Measurements from ENCODE around the gene FLACC1.
"Not testable (repeated sequence)": the region's sequence is repeated elsewhere in the genome, so short reads cannot be mapped to it uniquely, and the experiment has no call there.

The FLACC1 gene

DNA sequence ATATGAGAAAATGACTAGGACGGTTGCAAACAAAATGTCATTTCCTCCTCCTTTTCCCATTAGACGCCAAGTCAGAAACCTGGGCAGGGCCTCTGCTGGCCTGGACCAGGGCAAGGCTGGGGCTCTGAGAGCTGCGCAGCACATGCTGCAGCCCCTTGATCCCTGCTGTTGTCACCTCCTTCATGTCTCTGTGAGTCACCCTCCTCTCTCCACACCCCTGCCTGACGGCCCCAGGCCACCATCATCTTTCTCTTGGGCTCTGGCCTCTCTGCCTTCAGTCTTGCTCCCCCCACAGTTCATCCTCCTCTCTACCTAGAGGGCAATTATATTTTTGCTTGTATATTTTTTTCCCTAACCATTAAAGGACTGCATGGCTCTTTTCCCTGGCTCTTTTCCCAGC is 10.0 kb downstream of the FLACC1 start:
- no peak for DNase-seq

DNA sequence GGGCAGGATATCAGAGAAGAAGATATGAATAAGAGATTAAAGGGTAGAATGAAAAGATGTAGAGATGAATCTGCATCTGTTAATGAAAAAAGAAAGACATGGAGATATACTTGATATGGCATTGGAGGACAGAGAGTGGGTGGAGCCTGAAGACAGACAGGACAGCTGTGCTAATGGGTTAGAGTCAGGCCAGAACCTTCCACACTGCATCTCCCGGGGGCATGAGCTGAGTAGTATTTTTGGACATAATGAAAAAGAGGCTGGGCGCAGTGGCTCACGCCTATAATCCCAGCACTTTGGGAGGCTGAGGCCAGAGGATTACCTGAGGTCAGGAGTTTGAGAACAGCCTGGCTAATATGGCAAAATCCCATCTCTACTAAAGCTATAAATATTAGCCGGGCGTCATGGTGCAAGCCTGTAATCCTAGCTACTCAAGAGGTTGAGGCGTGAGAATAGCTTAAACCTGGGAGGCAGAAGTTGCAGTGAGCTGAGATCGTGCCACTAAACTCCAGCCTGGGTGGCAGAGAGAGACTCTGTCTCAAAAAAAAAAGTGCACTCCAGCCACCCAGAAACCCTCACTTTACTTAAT is 11.4 kb downstream of the FLACC1 start:
- no peak for DNase-seq

DNA sequence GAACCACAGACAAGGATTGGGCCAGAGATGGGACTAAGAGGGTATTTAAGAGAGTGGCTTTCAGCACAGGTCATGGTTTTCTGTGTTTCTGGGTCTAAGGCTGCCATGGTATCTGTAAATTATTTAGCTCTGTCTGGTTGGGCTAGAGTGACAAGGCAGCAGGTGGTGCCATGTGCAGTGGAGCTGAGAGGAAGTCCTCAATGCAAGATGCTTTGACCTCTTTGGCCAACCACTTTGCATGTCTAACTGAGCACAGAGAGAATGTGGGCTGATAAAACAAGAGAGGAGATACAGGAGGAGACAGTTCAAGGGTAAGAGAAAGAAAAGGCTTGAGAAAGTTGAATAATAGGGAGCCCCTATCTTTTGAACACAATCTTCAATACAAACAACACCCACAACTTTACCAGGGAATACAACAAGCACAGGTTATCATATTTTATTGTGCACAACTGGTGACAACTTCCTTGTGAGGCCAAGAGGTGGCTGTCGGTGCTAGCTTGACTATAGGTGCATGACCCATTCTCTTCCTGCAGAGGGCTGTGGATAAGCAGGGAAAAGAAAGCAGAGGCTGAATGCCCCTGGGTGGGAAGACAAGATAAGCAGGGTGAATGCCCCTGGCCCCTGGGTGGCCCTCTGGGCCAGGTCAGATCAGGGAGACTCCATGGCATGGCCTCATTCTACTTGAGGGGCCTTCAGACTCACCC is 12.3 kb downstream of the FLACC1 start:
- DNase-seq, result no peak

DNA sequence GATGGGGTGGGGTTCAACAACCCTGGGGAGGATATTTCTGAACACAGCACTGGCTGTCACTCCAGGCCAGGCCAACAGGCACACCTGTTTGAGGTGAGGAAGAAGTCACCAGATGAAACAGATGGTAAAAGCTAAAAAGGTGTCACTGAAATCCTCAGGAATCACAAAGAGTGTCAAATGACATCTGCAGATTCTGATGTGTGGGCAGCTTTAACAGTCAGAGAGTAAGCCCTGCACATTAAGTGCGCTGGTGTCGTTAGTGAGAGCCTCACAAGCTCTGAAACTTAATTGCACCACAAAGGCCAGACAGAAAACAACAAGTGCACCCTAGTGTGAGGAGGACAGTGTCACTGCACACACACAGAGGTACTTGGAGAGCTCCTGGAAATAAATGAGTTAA is 13.6 kb downstream of the FLACC1 start:
- no peak for DNase-seq

DNA sequence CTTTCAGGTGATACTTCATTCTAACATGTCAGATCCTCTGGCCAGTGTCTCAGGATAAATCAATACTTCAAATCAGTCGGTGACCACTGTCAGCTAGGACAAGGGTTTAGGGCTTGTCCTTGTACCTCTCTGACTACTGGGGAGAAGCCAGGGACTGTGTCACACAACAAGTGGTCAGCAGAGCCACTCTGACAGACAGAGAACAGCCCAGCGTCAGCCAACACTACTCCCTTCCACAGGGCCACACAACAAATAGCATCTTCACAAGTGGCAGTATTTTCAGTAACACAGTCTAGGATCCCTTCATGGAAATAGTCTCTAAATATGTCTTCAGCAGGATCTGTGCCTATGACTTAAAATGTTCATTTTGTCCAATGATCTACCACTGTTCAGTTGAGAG is 14.2 kb downstream of the FLACC1 start:
- DNase-seq, result no peak

DNA sequence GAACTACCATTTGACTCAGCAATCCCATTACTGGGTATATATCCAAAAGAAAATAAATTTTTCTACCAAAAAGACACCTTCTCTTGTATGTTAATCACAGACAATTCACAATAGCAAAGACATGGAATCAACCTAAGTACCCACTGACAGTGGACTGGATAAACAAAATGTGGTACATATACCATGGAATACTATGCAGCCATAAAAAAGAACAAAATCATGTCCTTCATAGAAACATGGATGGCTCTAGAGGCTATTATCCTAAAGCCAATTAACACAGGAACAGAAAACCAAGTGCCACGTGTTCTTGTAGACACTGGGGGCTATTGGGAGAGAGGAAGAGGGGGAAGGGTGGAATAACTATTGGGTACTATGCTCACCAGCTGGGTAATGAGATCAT is 27.7 kb downstream of the FLACC1 start:
- DNase-seq, result no peak

DNA sequence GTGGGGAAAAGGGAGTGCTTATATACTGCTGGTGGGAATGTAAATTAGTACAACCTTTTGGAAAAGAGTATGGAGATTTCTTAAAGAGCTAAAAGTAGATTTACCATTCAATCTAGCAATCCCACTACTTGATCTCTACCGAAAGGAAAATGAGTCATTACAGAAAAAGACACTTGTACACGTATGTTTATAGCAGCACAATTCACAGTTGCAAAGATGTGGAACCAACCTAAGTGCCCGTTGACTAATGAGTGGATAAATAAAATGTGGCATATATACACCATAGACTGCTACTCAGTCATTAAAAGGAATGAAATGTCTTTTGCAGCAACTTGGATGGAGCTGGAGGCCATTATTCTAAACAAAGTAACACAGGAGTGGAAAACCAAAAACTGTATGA is 29.5 kb downstream of the FLACC1 start:
- DNase-seq, result no peak

DNA sequence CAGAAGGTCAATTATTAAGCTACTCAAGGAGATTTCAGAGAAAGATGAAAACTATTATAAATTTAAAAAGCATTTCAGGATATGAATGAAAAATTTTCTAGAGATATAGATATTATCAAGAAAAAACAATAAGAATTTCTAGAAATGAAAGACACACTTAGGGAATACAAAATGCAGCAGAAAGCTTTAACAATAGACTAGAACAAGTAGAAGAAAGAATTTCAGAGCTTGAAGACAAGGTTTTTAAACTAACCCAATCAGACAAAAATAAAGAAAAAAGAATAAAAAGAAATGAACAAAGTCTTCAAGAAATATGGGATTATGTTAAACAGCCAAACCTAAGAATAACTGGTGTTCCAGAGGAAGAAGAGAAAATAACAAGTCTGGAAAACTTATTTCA is 34.4 kb downstream of the FLACC1 start:
- DNase-seq, result no peak

DNA sequence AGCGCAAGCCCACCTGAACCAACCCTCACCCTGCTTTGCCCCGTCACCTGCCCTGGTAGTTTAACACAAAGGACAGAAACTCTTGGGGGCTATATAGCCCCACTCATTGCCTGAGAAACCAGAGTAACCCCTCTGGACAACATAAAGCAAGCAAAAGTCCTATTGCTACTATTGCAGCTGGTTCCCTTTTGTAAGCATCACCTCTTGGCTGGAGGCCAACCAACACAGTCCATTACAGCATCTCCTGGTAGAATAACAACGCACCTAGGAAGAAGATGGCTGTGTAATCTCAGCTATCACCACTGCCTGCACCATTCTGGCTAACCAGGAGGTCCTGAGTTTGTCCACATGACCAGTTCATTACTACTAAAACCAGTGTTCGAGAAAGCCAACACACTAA is 36.4 kb downstream of the FLACC1 start:
- no peak for DNase-seq

DNA sequence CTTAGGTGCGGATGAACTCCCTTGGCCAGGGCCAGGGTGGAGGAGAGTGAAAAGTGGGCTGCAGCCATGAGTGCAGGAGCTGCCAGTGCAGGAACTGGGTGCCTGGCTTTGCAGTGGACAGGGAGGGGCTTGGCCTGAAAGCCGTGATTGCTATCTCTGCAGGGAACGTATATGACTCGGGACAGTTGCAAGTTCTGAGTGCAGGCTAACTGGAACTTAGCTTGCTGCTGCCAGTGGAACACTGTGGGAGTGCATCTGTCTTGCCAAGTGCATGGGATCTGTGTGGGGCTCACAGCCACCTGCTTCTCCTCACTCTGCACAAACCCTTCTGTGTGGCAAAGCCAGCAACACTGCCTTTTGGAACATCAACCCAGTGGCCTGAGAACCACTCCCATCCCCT is 36.9 kb downstream of the FLACC1 start:
- no peak for DNase-seq

DNA sequence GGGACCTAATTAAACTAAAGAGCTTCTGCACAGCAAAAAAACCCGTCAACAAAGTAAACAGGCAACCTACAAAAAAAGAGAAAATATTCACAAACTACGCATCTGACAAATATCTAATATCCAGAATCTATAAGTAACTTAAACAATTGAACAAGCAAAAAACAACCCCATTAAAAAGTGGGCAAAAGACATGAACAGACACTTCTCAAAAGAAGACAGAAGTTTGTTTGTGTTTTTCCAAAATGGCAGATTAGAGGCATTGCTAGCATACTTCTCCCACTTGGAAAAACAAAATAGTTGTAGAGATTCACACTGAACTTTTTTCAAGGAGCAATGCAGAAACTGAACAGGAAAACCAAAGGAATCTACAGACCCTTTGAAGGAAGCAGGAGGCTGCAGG is 37.6 kb downstream of the FLACC1 start:
- DNase-seq, result no peak

DNA sequence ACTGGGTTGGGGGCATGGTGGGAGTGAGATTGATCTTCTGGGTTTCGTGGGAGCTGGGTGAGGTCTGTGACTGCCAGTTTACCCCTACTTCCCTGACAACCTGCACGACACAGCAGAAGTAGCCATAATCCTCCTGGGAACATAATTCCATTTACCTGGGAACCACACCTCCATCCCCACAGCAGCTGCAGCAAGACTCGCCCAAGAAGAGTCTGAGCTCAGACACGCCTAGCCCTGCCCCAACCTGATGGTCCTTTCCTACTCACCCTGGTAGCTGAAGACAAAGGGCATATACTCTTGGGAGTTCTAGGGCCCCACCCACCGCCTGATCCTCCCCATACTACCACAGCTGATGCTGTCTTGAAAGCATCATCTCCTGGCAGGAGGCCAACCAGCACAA is 43.8 kb downstream of the FLACC1 start:
- DNase-seq, result no peak

DNA sequence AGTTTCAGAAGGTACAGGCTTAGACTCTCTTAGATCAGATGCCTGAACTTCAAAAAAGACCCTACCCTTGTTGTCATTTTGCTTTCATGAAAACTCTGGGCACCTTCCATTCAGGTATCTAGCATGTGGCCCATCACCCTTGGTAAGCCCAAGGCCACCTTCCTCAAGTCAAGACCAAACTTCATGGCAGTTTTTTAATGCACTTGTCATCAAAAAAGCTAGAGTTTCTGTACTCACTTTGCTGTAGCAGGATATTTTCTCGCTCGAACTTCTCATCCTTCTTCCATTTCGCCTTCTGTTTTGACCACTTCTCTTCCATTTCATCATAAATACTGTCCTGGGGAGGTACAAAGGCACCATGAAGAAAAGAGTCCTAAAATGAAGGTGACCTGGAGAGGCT is 48.2 kb downstream of the FLACC1 start:
- DNase-seq, result no peak

DNA sequence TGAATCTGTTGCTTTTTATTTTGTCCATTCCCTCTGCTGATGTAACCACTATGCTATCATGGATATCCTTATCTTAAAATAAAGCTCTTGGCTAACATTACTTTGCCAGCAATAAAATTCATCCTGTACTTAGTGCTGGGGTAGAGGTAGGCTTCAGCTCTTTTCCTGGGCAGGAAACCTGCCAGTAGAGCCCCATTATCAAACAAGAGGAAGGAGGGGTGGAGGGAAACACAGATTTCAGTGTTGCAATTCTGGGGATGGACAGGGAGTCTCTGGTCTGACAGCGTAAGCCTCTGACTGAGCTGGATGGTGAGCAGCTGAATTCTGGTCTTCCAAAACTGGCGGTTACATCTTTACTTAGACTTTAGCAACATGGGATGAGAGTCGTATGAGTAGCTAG is 49.3 kb downstream of the FLACC1 start:
- DNase-seq, result no peak

DNA sequence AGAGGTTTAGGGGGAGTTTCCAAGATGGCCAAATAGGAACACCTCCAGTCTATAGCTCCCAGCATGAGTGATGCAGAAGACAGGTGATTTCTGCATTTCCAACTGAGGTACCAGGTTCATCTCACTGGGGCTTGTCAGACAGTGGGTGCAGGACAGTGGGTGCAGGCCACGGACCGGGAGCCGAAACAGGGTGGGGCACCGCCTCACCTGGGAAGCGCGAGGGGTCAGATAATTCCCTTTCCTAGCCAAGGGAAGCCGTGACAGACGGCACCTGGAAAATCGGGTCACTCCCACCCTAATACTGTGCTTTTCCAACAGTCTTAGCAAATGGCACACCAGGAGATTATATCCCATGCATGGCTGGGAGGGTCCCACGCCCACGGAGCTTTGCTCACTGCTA is 57.2 kb downstream of the FLACC1 start:
- DNase-seq, result not testable (repeated sequence)

DNA sequence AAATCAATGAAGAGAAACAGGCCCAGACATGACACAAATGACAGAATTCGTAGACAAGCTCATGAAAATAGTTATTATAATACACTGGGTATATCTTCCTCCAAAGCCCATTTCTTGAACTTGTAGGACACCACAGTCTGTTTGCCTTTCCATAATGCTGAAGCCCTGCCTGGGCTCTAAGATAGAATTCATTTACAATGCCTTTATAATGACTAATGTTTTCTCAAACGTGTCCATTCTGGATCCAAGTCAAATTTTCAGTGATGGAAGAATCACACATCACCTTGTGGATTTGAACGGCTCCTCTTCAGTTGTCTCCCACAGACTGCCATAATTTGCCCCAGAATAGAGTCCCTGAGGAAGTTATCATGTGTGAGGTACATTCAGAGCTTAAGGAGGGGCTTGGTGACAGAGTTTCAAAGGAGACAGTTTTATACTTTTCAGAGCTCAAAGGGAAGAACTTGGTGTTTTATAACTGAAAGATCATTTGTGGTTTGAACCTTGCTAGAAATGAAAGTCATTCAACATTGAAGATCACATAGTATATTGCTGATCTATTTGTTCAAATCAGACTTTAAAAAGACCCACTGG is 58.6 kb downstream of the FLACC1 start:
- DNase-seq, result no peak

DNA sequence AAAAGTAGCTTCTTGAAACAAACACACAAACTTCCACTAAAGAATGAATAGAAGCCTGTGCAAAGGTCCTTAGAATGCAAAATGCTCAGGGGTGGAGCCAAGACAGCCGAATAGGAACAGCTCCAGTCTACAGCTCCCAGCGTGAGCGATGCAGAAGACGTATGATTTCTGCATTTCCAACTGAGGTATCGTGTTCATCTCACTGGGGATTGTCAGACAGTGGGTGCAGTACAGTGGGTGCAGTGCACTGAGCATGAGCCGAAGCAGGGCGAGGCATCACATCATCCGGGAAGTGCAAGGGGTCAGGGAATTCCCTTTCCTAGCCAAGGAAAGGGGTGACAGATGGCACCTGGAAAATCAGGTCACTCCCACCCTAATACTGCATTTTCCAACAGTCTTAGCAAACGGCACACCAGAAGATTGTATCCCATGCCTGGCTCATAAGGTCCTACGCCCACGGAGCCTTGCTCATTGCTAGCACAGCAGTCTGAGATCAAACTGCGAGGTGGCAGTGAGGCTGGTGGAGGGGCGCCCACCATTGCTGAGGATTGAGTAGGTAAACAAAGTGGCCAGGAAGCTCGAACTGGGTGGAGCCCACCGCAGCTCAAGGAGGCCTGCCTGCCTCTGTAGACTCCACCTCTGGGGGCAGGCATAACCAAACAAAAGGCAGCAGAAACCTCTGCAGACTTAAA is 66.5 kb downstream of the FLACC1 start:
- not testable (repeated sequence) for DNase-seq

DNA sequence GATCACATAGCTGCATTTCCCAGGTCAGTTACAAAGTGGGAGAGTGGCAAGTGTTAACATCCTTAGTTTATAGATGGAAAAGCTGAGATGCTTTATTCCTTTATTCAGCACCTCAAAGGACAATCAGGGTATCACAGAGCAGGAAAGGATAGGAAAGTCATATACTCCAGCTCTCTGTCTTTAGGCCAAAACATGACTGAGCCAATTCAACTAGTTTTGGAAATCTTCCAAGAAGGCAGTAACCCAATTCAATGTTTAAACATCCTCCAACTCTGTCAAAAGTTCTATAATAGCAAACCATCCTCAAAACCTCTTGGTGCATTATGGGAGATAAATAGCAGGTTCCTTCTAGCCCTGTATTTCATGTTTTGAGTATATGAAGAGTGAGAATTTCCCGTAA is 71.6 kb downstream of the FLACC1 start:
- no peak for DNase-seq

DNA sequence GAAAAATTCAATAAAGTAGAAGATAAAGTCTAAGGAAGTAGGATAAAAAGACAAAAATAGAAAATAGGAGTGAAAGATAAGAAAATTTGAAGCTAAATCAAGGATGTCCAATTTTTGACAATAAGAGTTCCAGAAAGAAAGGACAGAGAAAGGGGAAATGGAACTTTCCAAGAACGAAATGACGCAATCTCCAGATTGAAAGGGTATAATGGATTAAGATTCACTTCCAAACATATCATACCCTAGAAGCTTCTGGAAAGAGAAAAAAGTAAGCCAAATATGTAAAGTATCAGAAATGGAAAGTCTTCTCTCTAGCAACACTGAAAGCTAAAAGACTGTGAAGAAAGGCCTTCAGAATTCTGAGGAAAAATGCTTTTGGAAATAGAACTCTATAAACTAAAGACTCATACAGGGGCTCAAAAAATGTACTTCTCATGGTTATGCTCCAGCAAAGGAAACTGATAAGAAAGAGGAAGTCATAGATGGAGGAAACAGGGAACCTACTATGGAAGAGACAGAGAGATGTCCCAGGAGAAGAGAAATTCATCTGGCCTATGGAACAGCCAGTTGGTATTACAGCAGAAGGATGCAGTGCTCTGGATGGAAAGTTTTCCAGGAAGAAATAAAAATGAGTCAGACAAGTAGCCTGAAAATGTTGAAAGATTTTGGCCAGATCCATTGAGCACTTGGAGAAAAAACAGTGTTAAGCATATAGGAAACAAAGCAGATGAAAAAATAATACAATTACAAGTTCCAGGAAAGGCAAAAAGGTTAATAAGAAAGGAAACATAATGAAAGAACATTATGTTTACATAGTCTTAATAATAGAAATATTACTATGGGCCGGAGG is 76.7 kb downstream of the FLACC1 start:
- DNase-seq, result no peak

DNA sequence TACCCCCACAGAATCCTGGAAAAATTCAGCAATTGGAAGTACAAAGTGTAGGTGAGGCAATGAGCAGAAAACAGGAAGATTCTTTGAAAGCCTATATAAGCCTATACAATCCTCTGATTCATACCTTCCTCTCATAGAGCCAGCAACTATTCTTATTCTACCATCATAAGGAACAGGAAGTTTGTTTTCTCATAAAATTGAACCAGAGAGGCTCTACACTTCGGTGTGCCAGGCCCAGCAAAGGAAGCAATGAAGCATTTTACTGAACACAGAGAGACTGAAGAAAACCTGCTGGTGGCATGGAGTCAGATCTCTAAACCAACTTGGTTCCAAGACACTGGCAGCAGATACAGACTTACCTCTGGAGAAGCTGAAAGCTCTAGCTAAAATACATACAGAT is 78.1 kb downstream of the FLACC1 start:
- no peak for DNase-seq

DNA sequence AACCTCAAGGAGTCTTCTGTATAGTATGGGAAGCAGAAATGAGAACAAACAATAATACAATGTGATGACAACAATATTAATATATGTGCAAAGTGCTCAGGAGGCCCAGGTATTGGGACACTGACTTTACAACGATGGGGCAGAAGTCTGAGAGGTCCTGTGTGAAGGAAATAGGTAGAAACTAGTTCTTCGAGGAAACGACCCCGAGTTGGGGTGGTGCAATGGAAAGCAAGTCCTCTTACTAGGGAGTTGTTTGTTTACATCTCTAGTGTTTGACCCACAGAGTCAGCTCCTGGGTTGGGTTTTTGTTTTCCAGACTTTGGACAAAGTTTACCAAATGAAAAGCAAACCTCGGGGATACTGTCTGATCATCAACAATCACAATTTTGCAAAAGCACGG is 80.6 kb downstream of the FLACC1 start:
- DNase-seq, result no peak

DNA sequence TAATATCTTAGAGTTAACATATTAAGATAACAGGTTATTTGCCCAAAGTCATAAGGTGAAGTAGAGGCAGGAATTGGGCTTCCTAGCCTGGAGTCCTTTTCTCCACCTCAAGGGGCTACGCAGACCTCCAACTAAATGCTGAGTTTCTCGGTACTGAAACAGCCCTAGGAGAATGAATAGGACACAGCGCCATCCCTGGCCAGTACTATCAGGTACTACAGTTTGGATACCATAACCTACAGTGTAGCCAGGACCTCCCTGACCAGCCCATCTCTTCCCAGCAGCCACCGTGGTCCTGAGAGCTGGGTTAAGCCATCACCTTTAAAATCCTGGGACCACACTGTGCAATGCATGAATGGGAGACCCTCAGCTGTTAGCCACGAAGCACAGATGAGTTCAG is 81.2 kb downstream of the FLACC1 start:
- no peak for DNase-seq

DNA sequence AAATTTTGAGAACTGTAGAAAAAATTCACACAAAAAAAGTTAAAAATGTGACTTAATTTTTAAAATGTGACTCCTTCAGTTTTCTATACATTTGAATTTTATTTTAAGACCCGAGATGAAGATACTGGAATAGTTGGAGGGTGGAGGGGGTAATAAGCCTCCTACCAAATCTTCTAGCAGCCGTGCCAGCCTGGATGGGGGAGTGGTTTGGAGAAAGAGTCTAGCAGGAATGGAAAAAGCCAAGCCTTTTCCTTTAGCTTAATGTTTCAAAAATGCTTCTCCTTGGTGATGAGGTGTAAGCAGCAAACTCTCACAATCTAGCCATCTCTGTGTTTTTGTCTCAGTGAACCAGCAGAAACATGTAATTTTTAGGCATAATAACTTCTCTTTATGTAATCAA is 82.1 kb downstream of the FLACC1 start:
- no peak for DNase-seq
